ENCODE measurements around the gene FOXC2.

FOXC2 gene

GRCh38 chr16:86573646-86574508 lies 7.2 kb downstream of the FOXC2 start:
- DNase-seq (ENCODE audit: low read depth in 2 of 2), result no peak

GRCh38 chr16:86574646-86575045 lies 8.0 kb downstream of the FOXC2 start:
- DNase-seq (ENCODE audit: low read depth in 2 of 2), result no peak

GRCh38 chr16:86575095-86575685 lies 8.6 kb downstream of the FOXC2 start:
- DNase-seq (ENCODE audit: low read depth in 2 of 2), result no peak

GRCh38 chr16:86575754-86576557 lies 9.3 kb downstream of the FOXC2 start:
- peak; percentile 44 to 54 for DNase-seq (ENCODE audit: low read depth in 2 of 2)

GRCh38 chr16:86576591-86577313 lies 10.1 kb downstream of the FOXC2 start:
- no peak for DNase-seq (ENCODE audit: low read depth in 2 of 2)

DNA sequence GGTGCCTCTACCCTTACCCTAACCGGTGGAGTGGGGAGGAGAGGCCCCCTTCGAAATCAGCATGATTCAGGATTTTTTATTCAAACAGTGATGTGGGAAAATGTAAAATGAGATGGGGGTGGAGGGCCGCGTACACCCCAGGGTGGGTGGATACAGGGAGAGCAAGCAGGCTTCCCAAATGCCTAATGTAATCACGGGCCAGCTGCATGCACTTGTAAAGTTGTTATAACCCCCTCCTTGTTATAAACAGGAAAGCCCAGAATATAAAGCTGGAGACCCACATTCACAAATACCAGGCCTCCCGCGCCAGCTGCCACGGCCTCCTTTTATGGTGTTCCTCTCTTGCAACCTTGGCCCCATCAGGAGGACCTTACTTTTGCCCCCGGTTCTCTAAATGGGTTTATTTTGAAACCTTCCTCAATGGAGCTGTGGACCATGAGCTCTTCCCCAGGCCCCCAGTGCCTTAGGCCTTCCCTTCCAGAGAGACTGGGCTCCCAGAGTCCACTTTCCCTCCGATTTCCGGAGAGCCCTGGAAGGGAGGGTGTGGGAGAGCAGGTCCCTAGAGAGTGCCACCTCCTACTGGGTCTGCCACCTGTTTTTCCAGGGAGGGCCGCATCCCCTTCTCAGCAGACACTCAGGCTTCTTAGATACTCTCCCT lies 10.8 kb downstream of the FOXC2 start:
- no peak for DNase-seq (ENCODE audit: low read depth in 2 of 2)

DNA sequence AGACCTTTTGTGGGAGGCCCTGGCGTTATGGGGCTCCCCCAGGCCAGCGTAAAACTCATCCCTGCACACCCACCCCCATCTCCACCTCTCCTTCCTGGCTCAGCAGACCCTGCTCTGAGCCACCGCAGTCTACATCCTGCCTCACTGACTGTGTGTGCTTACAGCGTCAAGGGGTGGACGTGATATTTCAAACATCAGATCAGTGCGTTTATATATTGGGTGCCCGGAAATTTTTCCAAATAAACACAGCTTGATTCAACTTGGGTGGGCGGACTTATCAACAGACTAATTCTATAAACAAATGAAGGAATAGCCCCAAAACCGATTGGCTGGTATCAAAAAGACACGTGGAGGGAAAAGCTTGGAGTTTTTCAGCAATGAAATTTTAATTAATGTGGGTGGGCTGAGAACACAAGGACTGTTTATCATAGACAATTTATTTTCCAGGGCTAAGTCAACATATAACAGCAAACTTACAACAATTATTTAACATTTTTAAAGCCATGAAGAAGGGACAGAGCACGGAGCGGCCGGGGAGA lies 11.5 kb downstream of the FOXC2 start, which contains the start of gene FOXL1:
Gene FOXL1, plus strand, starts transcription at position 489 of the 539 bp plus-strand sequence. CDS start 175 bp downstream, outside the sequence.
- DNase-seq (ENCODE audit: low read depth in 2 of 2), result no peak

DNA sequence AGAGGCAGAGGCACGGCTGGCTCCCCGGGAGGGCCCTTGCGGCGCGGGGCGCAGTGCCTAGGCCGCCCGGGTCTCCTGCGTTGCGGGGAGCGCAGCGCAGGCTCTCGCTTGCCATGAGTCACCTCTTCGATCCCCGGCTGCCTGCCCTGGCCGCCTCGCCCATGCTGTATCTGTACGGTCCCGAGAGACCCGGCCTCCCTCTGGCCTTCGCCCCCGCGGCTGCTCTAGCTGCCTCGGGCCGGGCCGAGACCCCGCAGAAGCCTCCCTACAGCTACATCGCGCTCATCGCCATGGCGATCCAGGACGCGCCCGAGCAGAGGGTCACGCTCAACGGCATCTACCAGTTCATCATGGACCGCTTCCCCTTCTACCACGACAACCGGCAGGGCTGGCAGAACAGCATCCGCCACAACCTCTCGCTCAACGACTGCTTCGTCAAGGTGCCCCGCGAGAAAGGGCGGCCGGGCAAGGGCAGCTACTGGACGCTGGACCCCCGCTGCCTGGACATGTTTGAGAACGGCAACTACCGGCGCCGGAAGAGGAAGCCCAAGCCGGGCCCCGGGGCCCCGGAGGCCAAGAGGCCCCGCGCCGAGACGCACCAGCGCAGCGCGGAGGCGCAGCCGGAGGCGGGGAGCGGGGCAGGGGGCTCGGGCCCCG lies 12.1 kb downstream of the FOXC2 start:
- no peak for DNase-seq (ENCODE audit: low read depth in 2 of 2)

GRCh38 chr16:86579268-86580062 lies 12.8 kb downstream of the FOXC2 start:
- no peak for DNase-seq (ENCODE audit: low read depth in 2 of 2)

GRCh38 chr16:86580063-86580790 lies 13.6 kb downstream of the FOXC2 start:
- DNase-seq (ENCODE audit: low read depth in 2 of 2), result no peak

- no peak for DNase-seq (ENCODE audit: low read depth in 2 of 2)
Observed at GRCh38 chr16:86580791-86581170, 14.2 kb downstream of the FOXC2 start.

GRCh38 chr16:86581458-86581857 lies 14.8 kb downstream of the FOXC2 start:
- DNase-seq (ENCODE audit: low read depth in 2 of 2), result no peak

DNA sequence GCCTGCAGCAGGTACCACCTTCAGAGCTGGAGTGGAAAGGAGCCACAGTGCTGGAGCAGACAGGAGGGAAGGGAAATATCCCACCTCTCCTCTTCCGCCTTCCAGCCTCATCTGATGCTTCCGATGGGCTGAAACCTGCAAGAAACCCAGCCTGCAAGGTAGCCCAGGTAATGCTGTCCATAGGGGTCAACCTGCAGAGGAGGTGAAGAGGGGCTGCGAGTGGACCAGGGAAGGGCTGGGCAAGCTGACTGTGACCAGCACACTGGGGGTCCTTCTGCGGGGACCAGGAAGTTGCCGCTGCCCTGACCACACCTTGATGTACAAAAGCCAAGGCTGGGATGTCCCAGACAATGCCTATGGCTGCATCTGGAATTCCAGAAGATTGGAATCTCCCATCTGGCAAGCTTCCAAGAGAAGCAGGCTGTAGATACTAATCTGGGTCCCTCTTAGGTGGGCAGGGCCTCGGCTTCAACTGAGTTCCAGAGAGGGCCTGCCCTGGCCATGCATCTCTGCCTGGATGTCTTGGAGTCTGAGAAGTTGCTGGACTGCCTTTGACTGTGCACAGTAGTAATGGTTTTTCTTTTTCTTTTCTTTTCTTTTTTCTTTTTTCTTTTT lies 17.5 kb downstream of the FOXC2 start:
- no peak for DNase-seq (ENCODE audit: low read depth in 2 of 2)

GRCh38 chr16:86584726-86585721 lies 18.4 kb downstream of the FOXC2 start:
- no peak for DNase-seq (ENCODE audit: low read depth in 2 of 2)

DNA sequence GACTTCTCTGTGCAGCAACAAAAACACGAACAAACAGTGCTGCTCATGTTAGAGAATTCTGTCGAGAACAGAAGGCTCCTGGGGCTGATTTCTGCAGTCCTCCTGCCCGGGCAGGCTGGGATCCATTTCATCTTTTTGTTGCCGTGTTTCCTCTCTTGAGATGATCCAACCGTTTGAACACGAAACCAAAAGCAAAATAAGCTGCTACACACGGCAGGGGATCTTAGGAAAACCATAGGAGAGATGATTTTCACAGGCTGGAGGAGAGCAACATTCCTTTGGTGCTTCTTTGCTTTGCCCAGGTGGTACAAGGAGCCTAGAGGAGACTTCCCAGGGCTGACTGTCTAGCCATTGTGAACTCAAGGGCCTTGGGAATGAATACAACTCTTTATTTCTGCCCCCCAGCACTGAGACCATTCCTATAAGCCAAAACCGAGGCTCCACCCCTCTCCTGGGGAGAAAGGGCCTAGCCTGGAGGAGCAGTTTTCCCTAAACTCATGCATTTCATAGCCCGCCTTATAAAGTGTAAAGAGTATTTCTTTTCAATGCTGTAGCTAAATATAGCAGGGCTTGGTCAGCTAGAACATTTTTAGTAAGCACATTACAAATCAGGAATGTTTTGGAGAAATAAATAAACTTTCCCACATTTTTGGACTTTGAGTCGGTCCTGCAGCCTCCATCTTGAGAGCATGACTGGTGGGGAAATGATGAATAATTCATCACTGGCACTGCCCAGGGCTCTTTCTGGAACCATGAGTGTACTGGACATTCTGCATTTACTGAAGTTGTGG lies 19.4 kb downstream of the FOXC2 start:
- DNase-seq (ENCODE audit: low read depth in 2 of 2), result no peak

- no peak for DNase-seq (ENCODE audit: low read depth in 2 of 2)
Observed at GRCh38 chr16:86587487-86587886, 20.9 kb downstream of the FOXC2 start.

All from stimulated activated CD4-positive, alpha-beta T cell treated with anti-CD3 and anti-CD28 coated beads, Interleukin-4, amount 100 ng/mL, for 48 hours (primary cell).